Smooth muscle cell (in vitro differentiated cells): ENCODE measurements around the gene TANC1. TPM values are rescaled to one million over a fixed set of nuclear protein-coding genes. Genes with fewer than 3 reads are reported as not detected.
A peak's percentile ranks its signal among the peaks of the same experiment; 100 is the strongest.

Experiments
- DNase-seq: peaks from one replicate; lab custom pipeline; 2025; ENCODE audit not compliant: unreplicated experiment; lab: John Stamatoyannopoulos, UW
- H2AFZ ChIP-seq: fragments of 200-600 bp; sonication (generic); 2 replicates; pipeline ENCODE4 v1.6.0; 2016; ENCODE audit warnings: antibody characterized with exemption, low read depth, mild to moderate bottlenecking
- H3F3A ChIP-seq: fragments of 200-600 bp; sonication (generic); 2 replicates; pipeline ENCODE4 v1.6.0; 2017; ENCODE audit warnings: antibody characterized with exemption, low read depth
- H3K27ac ChIP-seq: fragments of 200-600 bp; sonication (generic); 2 replicates; pipeline ENCODE4 v1.5.1; 2016; ENCODE audit warnings: low read depth, mild to moderate bottlenecking
- H3K27me3 ChIP-seq: fragments of 200-600 bp; sonication (generic); 2 replicates; pipeline ENCODE4 v1.6.1; 2016; ENCODE audit warnings: low read depth, mild to moderate bottlenecking
- H3K36me3 ChIP-seq: fragments of 200-600 bp; sonication (generic); 2 replicates; pipeline ENCODE4 v1.5.1; 2016; ENCODE audit warnings: low read depth
- H3K4me1 ChIP-seq: fragments of 200-600 bp; sonication (generic); 2 replicates; pipeline ENCODE4 v1.5.1; 2016; ENCODE audit warnings: low read depth
- H3K4me2 ChIP-seq: fragments of 200-600 bp; sonication (generic); 2 replicates; pipeline ENCODE4 v1.6.0; 2016; ENCODE audit warnings: mild to moderate bottlenecking
- H3K4me3 ChIP-seq: fragments of 200-600 bp; sonication (generic); 2 replicates; pipeline ENCODE4 v1.5.1; 2016; ENCODE audit warnings: mild to moderate bottlenecking
- H3K79me2 ChIP-seq: fragments of 200-600 bp; sonication (generic); 2 replicates; pipeline ENCODE4 v1.6.0; 2016; ENCODE audit warnings: low read depth, mild to moderate bottlenecking
- H3K9ac ChIP-seq: fragments of 200-600 bp; sonication (generic); 2 replicates; pipeline ENCODE4 v1.6.0; 2016; ENCODE audit warnings: low read depth
- H3K9me3 ChIP-seq: fragments of 200-600 bp; sonication (generic); replicated peaks from 2 replicates; pipeline ENCODE4 v1.5.1; 2016; ENCODE audit warnings: low read depth
- H4K20me1 ChIP-seq: fragments of 200-600 bp; sonication (generic); 2 replicates; pipeline ENCODE4 v1.6.0; 2016; ENCODE audit warnings: low read depth
- CTCF ChIP-seq: fragments of 200-600 bp; sonication (generic); IDR thresholded peaks from 2 replicates; pipeline ENCODE4 v1.5.1; 2017; ENCODE audit warnings: borderline replicate concordance, mild to moderate bottlenecking, antibody characterized with exemption; ENCODE audit not compliant: insufficient read depth, poor library complexity, severe bottlenecking
- WGBS: methylation state at CpG from one replicate; pipeline ENCODE4 v1.1.7; 2016; ENCODE audit warnings: low lambda C conversion rate; 5-methylcytosine and 5-hydroxymethylcytosine counted together
- polyA plus RNA-seq: library from polyadenylated mRNA; unstranded; fragments of >200 nt; fragmentation: Nextera tagmentation; extraction: Ambion mirVana; gene quantifications from 2 replicates; pipeline ENCODE4 v1.2.1, GENCODE V29; 2016
- total RNA-seq: library from RNA; depleted of rRNA; stranded (reverse); fragments of >200 nt; gene quantifications from 2 replicates; pipeline ENCODE4 v1.2.3, GENCODE V29; 2014

TANC1 gene
- total and polyA plus RNA-seq, 2 experiments from 2014 or later: 9.1 to 30.8 TPM

GRCh38 chr2:159165048-159165447 lies 196.6 kb downstream of the TANC1 start:
- no peaks in the 10 kb centered on the region for H3K27me3 ChIP-seq
- H3K27ac ChIP-seq: peak overlapping the region; percentile 74
- no peak overlapping the region for H3K4me3 ChIP-seq
- H3K9me3 ChIP-seq: no peaks in the 10 kb centered on the region
- H3K36me3 ChIP-seq: peaks cover 5% of the 10 kb centered on the region
- H2AFZ ChIP-seq: no peak overlapping the region
- H3K4me2 ChIP-seq: peak overlapping the region; percentile 60
- H3K79me2 ChIP-seq: peaks cover 8% of the 10 kb centered on the region
- H3K4me1 ChIP-seq: peaks cover 6% of the 10 kb centered on the region
- WGBS: 9% methylated on average over 4 of the region's 4 CpGs
- no peak for DNase-seq
- no peak for TF ChIP-seq CTCF
- H3F3A ChIP-seq: peaks cover 24% of the 10 kb centered on the region
- H4K20me1 ChIP-seq: peaks cover 4% of the 10 kb centered on the region
- no peak overlapping the region for H3K9ac ChIP-seq

GRCh38 chr2:159168707-159169106 lies 200.3 kb downstream of the TANC1 start:
- Histone ChIP-seq H3K27ac (no peak overlapping the region), H3K27me3 (no peaks in the 10 kb centered on the region), H3K9ac (no peak overlapping the region), H3K4me3 (no peak overlapping the region), H3F3A (peaks cover 6% of the 10 kb centered on the region), H4K20me1 (peaks cover 4% of the 10 kb centered on the region), H3K36me3 (peaks cover 5% of the 10 kb centered on the region), H3K4me2 (no peak overlapping the region), H3K4me1 (peaks cover 6% of the 10 kb centered on the region), H3K79me2 (peaks cover 8% of the 10 kb centered on the region), H3K9me3 (no peaks in the 10 kb centered on the region), H2AFZ (no peak overlapping the region)
- no peak for DNase-seq
- no peak for TF ChIP-seq CTCF
- WGBS: 100% methylated on average over 1 of the region's 1 CpG

GRCh38 chr2:159169187-159169586 lies 200.7 kb downstream of the TANC1 start:
- Histone ChIP-seq H3K27me3 (no peaks in the 10 kb centered on the region), H3K36me3 (peaks cover 5% of the 10 kb centered on the region), H3K4me3 (no peak overlapping the region), H3K79me2 (peaks cover 8% of the 10 kb centered on the region), H4K20me1 (peaks cover 4% of the 10 kb centered on the region), H2AFZ (no peak overlapping the region), H3K27ac (no peak overlapping the region), H3K9me3 (no peaks in the 10 kb centered on the region), H3K4me1 (peaks cover 2% of the 10 kb centered on the region), H3K9ac (no peak overlapping the region), H3F3A (peaks cover 2% of the 10 kb centered on the region), H3K4me2 (no peak overlapping the region)
- TF ChIP-seq CTCF: no peak
- 91% methylated on average over 6 of the region's 6 CpGs for WGBS
- no peak for DNase-seq

GRCh38 chr2:159172403-159172802 lies 204.0 kb downstream of the TANC1 start:
- WGBS: 86% methylated on average over 3 of the region's 3 CpGs
- H3K9ac ChIP-seq: no peak overlapping the region
- no peaks in the 10 kb centered on the region for H4K20me1 ChIP-seq
- no peaks in the 10 kb centered on the region for H3K4me1 ChIP-seq
- no peak overlapping the region for H3K27ac ChIP-seq
- H3K27me3 ChIP-seq: no peaks in the 10 kb centered on the region
- no peak for TF ChIP-seq CTCF
- no peaks in the 10 kb centered on the region for H3K36me3 ChIP-seq
- H3K9me3 ChIP-seq: no peaks in the 10 kb centered on the region
- no peak overlapping the region for H3K4me2 ChIP-seq
- no peak overlapping the region for H2AFZ ChIP-seq
- H3K4me3 ChIP-seq: no peak overlapping the region
- H3F3A ChIP-seq: no peaks in the 10 kb centered on the region
- H3K79me2 ChIP-seq: no peaks in the 10 kb centered on the region
- no peak for DNase-seq
